GM10847 (cell line): ENCODE measurements around the gene CPVL.

ENCODE experiments used
- POLR2A ChIP-seq: IDR thresholded peaks from 2 replicates; pipeline ENCODE4 v1.6.1; 2011; ENCODE audit not compliant: insufficient read length; ENCODE audit errors: extremely low read depth

The CPVL gene

DNA sequence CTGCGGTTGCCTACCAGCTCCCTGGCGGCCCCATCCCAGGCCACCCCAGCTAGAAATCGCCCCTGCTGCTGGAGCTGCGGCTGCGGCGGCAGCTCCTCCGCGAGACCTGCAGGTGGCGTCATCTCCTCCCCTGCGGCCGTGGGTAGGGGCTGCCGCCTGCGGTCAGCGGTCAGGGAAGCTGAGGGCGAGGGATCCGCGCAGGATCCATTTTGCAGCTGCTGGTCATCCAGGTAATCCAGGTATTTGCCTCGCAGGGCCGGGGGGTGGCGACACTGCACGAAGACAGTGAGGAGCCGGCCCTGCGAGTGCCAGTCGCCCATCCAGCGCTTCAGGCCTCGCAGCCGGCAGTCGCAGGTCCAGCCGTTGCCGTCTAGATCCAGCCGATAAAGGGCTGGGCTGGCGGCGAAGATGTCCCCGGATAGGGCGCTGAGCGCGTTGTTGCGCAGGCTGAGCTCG, 189.7 kb downstream of the CPVL start:
- no peak for TF ChIP-seq POLR2A

- no peak for TF ChIP-seq POLR2A
These were observed 190.4 kb downstream of the CPVL start for GRCh38 chr7:28955718-28956607.

DNA sequence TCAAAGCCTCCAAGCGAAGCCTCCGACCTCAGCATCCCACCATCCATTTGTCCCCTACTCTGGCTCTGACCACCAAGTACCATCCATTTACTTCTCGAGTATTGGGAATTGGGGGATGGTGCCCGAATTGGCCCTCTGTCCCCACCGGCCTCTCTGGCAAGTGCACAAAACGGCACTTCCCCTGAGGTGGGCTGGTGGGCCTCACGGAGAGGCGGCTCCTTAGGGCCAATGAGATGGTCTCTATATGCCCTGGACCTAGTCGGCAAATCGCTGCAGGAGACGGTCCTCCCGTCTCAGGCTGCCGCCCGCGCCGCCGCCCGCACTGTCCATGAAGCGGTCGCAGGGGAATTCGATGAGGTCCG, 191.0 kb downstream of the CPVL start:
- TF ChIP-seq POLR2A: no peak

DNA sequence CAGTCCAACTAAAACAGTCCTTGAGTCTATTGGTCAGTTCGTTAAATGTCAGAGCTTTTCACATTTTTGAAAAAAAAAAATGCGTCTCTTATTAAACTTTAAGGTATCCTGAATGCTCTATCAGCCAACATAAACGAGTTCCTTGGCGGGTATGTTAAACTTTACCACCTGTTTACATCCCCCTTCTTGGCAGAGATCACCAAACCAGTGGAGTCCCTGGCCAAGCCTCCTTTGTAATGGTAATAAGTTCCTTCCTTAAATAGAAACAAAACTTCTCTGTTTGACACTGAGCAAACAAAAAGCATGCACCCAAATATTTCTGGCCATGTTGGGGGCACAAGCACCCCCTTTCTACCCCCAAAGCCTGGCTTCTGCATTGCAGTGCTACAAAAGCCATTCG, 191.4 kb downstream of the CPVL start:
- no peak for TF ChIP-seq POLR2A

DNA sequence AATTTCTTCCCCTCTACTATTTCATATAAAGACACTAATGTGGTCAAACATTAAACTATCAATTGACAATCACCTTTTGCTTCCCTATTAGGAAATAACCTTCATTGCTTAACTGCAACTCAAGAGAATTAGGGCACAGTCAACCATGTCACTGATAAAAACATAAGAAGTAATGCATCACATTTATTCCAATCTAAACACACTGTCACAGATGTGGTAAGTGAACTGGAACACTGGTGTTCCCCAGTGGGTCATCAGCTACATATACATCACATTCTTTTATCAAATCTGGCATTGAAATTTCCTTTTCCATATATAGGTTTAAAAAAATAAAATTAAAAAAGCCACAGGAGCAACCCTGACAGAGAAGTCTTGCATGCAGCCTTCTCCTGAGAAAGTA, 191.9 kb downstream of the CPVL start:
- no peak for TF ChIP-seq POLR2A

DNA sequence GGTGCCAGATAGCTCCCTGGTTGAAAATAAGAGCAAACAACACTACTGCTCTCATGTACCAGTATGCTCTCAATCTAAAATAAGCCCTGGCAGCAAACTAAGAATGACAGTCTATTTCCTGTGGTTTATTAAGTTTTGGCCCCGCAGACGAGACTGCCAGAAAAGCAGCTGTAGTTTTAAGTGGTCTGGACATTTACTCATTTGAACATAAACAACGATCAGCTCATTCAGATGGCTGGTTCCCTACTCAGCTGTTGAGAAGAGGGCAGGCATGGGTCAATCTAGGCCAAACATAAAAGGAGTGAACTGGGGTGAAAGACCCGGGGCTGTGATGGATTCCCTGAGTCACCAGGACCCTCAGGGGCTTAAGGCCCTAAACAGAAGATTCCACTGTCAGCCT, 192.7 kb downstream of the CPVL start:
- TF ChIP-seq POLR2A: no peak
